GM19455 (cell line): Measurements from ENCODE around the gene ATRAID.

ENCODE experiments used
- ATAC-seq: cut with Tn5 transposase; IDR thresholded peaks from one replicate; pipeline ENCODE4 v1.9.1; 2021; ENCODE audit not compliant: unreplicated experiment

ATRAID gene

DNA sequence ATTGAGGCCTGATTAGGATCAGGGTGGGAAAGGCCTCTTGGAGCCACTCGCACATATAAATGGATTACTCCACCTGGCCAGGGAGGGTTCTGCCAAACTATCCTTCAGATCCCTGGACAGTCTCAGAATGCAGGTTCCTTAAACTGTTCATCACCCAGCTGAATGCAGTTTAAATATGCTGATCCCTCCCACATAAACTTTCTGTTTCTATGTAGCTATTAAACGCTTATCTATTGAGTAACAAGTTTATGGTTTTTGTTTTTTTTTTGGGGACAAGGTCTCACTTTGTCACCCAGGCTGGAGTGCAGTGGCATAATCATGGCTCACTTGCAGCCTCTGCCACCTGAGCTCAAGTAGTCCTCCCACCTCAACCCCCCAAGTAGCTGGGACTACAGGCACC lies 7.2 kb downstream of the ATRAID start:
- no peak for ATAC-seq

DNA sequence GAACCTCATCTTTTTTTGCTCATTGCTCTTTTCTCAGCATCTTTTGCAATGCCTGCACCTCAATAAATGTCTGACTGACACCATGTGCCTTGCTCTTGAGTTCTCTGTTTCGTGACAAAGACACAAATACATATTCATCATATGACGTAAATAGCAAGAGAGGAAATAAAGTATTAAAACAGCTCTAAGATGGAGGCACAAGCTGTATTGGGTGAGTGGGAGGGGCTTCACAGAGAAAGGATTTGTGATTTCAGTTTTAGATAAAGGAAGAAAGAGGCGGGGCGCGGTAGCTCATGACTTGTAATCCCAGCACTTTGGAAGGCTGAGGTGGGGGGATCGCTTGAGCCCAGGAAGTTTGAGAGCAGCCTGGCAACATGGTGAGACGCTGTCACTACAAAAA lies 8.2 kb downstream of the ATRAID start:
- no peak for ATAC-seq

DNA sequence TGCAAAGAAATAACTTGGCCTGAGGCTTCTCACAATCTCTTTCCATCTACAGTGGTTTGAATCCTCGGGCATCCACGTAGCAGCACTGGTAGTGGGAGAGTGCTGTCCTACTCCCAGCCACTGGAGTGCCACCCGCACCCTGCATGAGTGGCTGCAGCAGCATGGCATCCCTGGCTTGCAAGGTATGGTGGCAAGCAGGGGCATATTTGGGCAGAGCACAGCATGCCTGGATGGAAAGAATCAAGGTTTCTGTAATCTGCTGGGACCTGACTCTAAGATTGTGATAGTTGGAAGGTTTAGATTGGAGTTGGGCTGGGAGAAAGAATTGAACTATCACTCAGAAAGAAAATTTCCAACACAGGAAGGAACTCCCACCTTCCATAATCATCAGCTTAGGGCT lies 9.3 kb downstream of the ATRAID start:
- ATAC-seq, result no peak

DNA sequence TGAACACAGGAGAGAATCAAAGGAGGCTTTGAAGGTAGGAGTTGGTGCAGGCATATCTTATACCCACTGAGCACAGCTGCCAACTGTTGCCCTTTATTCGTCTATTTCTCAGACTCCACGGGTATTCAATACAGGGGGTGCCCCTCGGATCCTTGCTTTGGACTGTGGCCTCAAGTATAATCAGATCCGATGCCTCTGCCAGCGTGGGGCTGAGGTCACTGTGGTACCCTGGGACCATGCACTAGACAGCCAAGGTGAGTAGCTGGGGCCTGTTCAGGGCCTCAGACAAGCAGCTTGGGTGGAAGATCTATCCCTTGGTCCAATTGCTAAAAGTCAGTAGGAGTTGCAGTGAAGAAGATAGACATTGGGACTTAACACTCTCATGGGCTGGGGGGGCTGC lies 10.6 kb downstream of the ATRAID start:
- no peak for ATAC-seq

DNA sequence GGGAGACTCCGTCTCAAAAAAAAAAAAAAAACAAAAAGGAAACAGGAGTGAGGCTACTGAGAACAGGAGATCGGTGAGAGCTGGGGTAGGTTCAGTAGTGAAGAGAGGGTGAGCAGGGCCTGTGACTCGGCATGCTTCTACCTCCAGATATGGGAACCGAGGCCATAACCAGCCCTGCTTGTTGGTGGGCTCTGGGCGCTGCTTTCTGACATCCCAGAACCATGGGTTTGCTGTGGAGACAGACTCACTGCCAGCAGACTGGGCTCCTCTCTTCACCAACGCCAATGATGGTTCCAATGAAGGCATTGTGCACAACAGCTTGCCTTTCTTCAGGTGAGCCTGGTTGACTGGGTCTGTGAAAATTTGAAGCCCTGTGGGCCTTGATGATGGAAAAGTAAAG lies 11.6 kb downstream of the ATRAID start:
- ATAC-seq, result no peak

DNA sequence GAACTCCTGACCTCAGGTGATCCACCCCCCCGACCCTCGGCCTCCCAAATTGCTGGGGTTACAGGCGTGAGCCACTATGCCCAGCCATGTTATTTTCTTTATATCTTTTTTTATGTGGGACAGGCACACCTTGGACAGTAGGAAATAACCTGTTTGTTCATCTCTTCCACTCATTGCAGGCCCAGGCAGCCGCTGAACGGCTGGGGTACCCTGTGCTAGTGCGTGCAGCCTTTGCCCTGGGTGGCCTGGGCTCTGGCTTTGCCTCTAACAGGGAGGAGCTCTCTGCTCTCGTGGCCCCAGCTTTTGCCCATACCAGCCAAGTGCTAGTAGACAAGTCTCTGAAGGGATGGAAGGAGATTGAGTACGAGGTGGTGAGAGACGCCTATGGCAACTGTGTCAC lies 13.7 kb downstream of the ATRAID start:
- no peak for ATAC-seq

DNA sequence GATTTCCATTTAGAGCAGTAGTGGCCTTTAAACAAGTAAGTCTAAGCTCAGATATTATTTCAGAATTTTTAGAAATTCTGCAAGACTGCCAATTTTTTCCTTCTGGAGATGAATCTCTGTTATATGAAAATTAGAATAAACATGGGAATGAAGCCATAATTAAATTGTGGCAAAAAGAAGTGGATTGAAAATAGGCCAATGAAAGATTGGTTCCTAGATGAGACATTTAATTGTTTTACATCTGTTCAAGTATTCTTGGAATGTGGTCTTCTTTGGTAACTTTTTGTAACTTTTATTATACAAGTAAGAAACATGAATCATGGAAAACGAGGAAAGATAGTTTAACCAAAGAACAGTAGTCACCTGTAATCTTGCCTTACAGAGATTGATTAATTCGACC lies 15.7 kb downstream of the ATRAID start:
- no peak for ATAC-seq

DNA sequence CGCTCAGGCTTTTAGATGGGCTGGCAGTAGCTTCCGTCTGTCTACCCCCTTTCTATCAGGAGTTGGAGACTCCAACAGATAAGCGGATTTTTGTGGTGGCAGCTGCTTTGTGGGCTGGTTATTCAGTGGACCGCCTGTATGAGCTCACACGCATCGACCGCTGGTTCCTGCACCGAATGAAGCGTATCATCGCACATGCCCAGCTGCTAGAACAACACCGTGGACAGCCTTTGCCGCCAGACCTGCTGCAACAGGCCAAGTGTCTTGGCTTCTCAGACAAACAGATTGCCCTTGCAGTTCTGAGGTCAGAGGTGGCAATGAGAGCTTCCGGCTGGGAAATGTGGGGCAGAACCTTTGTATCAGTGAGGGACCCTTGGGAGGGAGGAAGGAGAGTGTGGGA lies 20.1 kb downstream of the ATRAID start:
- ATAC-seq, result no peak

DNA sequence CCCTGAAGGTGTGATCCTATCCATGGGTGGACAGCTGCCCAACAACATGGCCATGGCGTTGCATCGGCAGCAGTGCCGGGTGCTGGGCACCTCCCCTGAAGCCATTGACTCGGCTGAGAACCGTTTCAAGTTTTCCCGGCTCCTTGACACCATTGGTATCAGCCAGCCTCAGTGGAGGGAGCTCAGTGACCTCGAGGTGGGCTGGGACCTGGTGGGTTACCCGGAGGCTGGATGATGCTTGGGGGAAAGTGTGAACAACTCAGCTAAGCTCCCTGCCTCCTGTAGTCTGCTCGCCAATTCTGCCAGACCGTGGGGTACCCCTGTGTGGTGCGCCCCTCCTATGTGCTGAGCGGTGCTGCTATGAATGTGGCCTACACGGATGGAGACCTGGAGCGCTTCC lies 21.5 kb downstream of the ATRAID start:
- no peak for ATAC-seq

DNA sequence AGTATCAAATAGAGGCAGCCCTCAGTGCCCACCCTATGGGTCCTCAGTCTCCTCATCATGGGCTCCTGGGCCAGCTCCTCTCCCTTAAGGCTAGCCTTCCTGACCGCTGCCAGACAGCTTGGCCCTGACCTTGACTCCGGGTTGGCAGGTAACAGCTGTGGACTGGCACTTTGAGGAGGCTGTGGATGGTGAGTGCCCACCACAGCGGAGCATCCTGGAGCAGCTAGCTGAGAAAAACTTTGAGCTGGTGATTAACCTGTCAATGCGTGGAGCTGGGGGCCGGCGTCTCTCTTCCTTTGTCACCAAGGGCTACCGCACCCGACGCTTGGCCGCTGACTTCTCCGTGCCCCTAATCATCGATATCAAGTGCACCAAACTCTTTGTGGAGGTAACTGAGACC lies 24.3 kb downstream of the ATRAID start:
- ATAC-seq, result no peak

DNA sequence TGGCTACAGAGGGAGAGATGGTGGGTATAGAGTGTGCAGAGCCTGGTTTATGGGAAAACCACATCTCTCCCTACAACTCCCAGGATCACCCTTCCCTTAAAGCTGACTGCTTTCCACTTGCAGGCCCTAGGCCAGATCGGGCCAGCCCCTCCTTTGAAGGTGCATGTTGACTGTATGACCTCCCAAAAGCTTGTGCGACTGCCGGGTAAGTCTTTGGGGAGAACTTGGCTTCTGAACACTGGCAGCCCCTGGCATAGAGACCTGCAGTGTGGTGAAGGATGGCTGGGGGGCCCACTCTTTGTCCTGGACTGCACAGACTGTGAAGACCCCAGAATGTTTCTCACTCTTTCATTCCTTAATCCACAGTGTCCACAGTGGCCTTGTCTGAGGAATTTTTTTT lies 24.8 kb downstream of the ATRAID start:
- no peak for ATAC-seq

DNA sequence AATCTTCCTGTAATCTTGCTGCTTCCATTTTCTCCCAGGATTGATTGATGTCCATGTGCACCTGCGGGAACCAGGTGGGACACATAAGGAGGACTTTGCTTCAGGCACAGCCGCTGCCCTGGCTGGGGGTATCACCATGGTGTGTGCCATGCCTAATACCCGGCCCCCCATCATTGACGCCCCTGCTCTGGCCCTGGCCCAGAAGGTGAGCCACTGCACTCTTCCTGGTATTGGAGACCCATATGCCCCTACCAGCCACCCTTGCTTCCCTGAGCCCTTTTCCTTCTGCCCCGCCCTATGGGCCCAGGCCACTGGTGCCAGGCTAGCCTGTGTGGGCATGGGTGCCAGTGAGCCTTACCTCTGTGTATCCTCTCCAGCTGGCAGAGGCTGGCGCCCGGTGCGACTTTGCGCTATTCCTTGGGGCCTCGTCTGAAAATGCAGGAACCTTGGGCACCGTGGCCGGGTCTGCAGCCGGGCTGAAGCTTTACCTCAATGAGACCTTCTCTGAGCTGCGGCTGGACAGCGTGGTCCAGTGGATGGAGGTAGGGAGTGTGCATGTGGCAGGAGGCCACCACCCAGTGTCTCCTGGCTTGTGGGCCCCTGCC lies 25.6 kb downstream of the ATRAID start:
- no peak for ATAC-seq

DNA sequence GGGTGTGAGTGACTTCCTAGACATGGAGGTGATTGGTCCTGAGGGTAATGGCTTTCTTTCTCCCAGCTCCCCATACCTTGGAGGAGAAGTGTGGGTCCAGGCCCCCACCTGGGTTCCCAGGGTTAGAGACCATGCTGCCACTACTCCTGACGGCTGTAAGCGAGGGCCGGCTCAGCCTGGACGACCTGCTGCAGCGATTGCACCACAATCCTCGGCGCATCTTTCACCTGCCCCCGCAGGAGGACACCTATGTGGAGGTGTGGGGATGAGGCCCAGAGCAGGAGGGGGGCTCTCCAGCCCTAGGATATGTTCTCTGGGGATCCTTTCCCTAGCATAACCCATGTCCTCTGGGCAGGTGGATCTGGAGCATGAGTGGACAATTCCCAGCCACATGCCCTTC lies 27.1 kb downstream of the ATRAID start:
- no peak for ATAC-seq

DNA sequence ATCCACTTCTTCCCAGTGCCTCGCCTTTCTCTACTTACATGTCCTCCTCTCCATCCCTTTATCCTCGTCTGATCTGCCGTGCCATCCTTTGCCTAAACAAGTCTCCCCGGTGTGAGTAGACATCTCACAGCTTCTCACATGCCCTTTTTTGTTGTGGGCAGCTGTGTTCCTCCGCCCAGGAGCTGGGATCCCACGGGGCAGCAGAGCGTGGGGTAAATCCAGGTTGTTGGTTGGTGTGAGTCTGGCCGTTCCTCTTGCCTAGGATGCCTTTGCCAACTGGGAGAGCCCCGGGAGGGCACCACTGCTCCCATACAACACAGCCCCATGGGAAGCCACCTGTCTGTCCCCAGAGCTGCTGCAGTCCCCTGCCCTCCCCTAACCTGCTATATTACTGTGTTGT lies 28.6 kb downstream of the ATRAID start:
- ATAC-seq, result no peak

DNA sequence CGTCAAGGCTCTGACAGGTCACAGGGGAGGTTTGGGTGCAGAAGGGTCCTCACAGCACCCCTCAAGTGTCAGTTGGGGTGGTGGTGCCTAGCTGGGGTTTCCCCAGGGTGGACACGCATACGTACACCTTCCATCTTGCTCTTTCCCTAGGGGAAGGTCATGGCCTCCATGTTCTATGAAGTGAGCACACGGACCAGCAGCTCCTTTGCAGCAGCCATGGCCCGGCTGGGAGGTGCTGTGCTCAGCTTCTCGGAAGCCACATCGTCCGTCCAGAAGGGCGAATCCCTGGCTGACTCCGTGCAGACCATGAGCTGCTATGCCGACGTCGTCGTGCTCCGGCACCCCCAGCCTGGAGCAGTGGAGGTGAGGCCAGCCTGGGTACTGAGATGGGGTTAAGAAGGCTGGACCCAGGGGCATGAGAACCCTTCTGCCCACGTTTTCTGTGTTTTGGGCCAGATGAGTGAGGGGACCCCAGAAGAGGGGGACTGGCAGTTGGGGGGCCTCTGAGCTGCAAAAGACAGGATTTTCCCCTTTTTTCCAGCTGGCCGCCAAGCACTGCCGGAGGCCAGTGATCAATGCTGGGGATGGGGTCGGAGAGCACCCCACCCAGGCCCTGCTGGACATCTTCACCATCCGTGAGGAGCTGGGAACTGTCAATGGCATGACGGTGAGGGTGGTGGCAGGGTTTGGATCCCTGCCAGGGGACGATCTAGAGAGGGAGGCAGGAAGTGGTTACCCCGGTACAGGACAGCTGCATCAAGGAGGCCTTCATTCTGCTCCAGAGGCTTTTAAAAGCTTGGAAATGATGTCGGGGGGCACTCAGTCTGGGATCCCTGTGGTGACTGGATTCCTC lies 30.1 kb downstream of the ATRAID start:
- ATAC-seq, result no peak

DNA sequence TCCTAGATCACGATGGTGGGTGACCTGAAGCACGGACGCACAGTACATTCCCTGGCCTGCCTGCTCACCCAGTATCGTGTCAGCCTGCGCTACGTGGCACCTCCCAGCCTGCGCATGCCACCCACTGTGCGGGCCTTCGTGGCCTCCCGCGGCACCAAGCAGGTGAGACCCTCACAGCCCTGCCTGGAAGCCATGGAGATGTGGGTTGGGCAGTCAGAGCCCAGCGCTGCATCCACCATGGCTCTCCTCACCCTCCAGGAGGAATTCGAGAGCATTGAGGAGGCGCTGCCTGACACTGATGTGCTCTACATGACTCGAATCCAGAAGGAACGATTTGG lies 30.7 kb downstream of the ATRAID start:
- ATAC-seq, result no peak

DNA sequence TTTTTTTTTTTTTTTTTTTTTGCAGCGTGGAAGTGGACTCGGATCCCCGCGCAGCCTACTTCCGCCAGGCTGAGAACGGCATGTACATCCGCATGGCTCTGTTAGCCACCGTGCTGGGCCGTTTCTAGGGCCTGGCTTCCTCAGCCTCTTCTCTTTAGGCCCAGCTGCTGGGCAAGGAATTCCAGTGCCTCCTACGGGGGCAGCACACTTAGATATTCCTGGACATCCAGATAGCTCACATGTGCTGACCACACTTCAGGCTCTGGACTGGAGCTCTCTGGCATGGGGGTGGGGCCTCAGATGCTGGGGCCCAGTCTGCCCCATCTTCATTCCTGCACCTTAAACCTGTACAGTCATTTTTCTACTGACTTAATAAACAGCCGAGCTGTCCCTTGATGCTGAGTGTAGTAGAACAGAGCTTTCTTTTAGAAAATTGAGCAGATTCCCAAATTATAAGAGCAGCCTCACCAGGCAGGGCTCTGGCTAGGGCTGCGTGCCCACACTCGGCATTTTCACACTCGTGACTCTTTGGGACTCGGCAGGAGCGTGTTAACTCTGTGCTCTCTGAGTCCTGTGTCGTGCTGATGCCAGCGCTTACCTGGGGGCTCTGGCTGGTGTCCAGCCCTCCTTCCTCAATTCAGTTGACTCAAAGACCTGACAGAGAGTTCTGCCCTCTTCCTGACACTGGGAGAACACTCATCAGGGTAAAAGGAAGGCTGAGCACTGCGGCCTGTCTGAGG lies 31.7 kb downstream of the ATRAID start:
- ATAC-seq, result no peak

DNA sequence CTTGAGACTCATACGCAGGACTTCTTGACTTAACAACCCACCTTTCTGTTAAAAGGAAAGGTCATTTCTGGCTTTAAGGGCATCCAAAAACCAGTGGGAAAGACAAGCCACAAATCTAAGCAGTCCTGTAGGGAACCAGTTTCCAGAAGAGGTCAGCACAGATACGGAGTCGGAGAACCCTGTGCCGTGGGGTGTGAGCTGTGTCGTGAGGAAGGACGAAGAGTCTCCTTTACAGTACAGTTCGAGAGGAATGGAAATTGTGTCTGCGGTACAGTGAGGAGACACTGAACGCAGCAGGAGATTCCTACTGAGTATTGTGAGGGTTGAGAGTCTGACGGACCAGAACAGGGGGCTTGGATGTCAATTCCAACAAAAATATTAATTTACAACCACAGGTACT lies 33.3 kb downstream of the ATRAID start:
- ATAC-seq, result no peak

DNA sequence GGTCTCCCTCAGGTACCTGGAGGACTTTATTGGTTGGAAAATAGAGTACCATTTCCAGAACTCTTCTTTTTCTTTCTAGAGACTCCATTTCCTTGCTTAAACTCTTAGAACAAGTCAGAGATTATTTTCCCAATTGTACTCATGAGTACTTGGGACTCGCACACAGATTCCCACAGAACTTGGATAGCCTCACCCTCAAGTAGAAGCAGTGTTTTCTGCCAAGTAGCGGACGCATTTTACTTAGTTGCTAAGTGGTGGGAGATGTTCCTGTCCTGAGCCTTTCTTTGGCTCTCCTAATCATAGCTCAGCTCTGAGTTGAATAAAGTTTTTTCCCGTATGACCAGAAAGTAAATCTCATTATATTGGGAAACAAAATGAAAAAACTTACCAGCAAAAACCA lies 33.8 kb downstream of the ATRAID start:
- ATAC-seq, result no peak

DNA sequence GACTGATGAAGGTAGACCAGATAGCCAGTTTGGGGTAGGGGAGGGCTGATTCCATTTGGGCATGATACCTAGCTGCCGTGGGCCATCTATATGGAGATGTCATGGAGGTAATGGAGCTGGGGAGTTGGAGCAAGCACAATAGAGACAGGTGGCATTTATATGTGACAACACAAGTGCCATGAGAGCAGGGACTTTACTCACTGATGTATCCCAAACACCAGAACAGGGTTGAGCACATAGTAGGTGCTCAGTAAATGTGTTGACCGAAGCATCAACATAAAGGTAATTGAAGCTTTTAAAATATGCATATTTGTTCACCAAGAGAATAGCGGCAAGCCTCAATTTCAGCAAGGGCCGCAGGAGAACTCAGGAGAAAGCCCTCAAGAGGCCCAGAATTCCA lies 36.1 kb downstream of the ATRAID start:
- ATAC-seq, result no peak

DNA sequence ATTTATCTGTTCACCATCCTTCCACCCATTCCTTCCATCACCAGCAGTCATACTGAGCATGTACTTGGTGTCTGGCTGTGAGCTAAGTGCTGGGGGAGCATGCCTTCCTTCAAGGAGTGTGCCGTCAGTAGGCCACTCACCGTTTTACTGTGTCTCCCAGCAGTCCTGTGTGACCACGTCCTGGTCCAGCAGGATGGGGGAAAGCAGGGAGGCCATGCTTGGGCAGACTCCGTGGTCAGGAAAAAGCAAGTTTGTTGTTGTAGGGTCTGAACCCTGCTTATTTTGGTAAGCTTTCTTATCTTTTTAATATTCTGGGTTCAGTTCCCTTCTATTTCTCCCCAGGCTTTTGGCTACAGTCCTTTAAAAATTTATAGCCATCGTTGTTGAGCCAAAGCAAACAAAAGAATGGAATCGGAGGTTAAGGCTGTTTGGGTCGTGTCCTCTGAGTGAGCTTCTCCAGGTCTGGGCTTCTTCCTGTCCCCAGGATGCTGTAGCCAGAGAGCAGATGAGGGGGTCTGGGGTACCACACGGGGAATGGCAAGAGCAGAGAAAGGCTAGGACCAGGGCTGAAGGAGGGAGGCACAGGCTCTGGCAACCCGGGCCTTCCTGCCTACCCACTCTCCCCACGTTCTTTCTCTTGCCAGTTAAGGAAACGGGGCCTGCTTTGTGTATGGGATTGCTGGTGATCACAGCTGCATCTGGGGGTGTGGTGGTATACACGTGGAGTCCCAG lies 37.5 kb downstream of the ATRAID start:
- ATAC-seq, result no peak
